Activated naive CD4-positive, alpha-beta T cell treated with anti-CD3 and anti-CD28 coated beads, Interleukin-2, amount 10 ng/mL, durations not matched to agents 5 hours and 36 hours (primary cell): Measurements from ENCODE around the gene LMNB1. TPM values are rescaled to one million over a fixed set of nuclear protein-coding genes. Genes with fewer than 3 reads are reported as not detected.

ENCODE experiments used
- total RNA-seq, 2 experiments: library from RNA; stranded (reverse); gene quantifications; one replicate each; pipeline ENCODE4 v1.2.3, GENCODE V29; 2021

Gene LMNB1
- 100 to 1,000 TPM; 224 to 233 TPM for total RNA-seq

GRCh38 chr5:126776499-126777256 is at the start of gene LMNB1:
Gene LMNB1 (plus strand): TSS chr5:126777136. CDS start chr5:126777509, 373 bp downstream.

Other genes starting within 250 kb of the LMNB1 start
- 1 to 10 TPM; 1.2 to 3.4 TPM for gene ALDH7A1, start 181.9 kb upstream of the LMNB1 start, total RNA-seq
- 10 to 100 TPM; 33.0 to 35.2 TPM for gene PHAX, start 176.2 kb upstream of the LMNB1 start, total RNA-seq